T-cell (primary cell): ENCODE measurements around the gene AGAP1. TPM values are rescaled to one million over a fixed set of nuclear protein-coding genes. Genes with fewer than 3 reads are reported as not detected.

Source experiments
- ATAC-seq, 4 experiments: fragments of 200-7000 bp in 3 of 4; fragments of 150-1000 bp in 1 of 4; cut with Tn5 transposase; replicated peaks in 1 of 4; 1 replicate in 3 of 4; 2 replicates in 1 of 4; pipeline ENCODE4 v1.10.0; 2021; ENCODE audit warnings: moderate library complexity in 3 of 4, mild to moderate bottlenecking in 2 of 4, moderate number of reproducible peaks in 1 of 4
- CTCF ChIA-PET, 2 donors: fragments of 300-600 bp; sonication (Branson Sonifier 250); formaldehyde crosslinking; loops; one replicate each; lab custom pipeline; 2022; ENCODE audit warnings: antibody characterized with exemption in 2 of 2; lab: Charles Lee
- POLR2A ChIA-PET, 2 donors: fragments of 300-600 bp; sonication (Branson Sonifier 250); formaldehyde crosslinking; loops; one replicate each; lab custom pipeline; 2022; ENCODE audit warnings: antibody characterized with exemption in 2 of 2; lab: Charles Lee
- DNase-seq, 35 experiments: peaks; one replicate each; pipeline versions ENCODE4 v3.0.0 to v3.0.0-alpha.2; 2013 to 2023
- H3K27ac ChIP-seq: one replicate; pipeline ENCODE4 v1.5.1; 2013; ENCODE audit warnings: low read length
- H3K27me3 ChIP-seq, 2 experiments: replicated peaks in 1 of 2; 1 replicate in 1 of 2; 2 replicates in 1 of 2; pipeline versions ENCODE4 v1.6.1 to v1.7.0; 2013; ENCODE audit warnings: low read length in 1 of 2, mixed read lengths in 1 of 2; ENCODE audit not compliant: control insufficient read depth in 2 of 2, insufficient read depth in 2 of 2; ENCODE audit errors: extremely low read depth in 1 of 2
- H3K36me3 ChIP-seq, 2 donors: 1 replicate in 1 of 2; 2 replicates in 1 of 2; pipeline versions ENCODE4 v1.6.1 to v1.7.0; 2013; ENCODE audit warnings: low read length in 1 of 2; ENCODE audit not compliant: control insufficient read depth in 2 of 2, insufficient read depth in 1 of 2; ENCODE audit errors: extremely low read depth in 1 of 2
- H3K4me1 ChIP-seq, 2 experiments: 1 replicate in 1 of 2; 2 replicates in 1 of 2; pipeline versions ENCODE4 v1.6.1 to v1.7.0; 2013; ENCODE audit warnings: low read length in 2 of 2, mixed read lengths in 1 of 2; ENCODE audit not compliant: insufficient read depth in 2 of 2, control insufficient read depth in 1 of 2; ENCODE audit errors: extremely low read depth in 1 of 2
- H3K4me3 ChIP-seq, 2 donors: 1 replicate in 1 of 2; 2 replicates in 1 of 2; pipeline versions ENCODE4 v1.5.1 to v1.7.0; 2013; ENCODE audit warnings: mild to moderate bottlenecking in 2 of 2, low read length in 1 of 2, moderate library complexity in 1 of 2; ENCODE audit not compliant: control insufficient read depth in 1 of 2; ENCODE audit errors: extremely low read depth in 1 of 2
- H3K9me3 ChIP-seq: 2 replicates; pipeline ENCODE4 v1.7.0; 2013
- H3K27ac Mint-ChIP-seq, 2 donors: one replicate each; pipeline ENCODE4 v1.8.0; 2020 to 2021; ENCODE audit warnings: mild to moderate bottlenecking in 2 of 2, mixed read lengths in 2 of 2
- H3K27me3 Mint-ChIP-seq, 2 donors: one replicate each; pipeline ENCODE4 v1.8.0; 2021 to 2022; ENCODE audit warnings: mixed read lengths in 2 of 2
- H3K36me3 Mint-ChIP-seq: one replicate; pipeline ENCODE4 v1.8.0; 2021; ENCODE audit warnings: mixed read lengths
- H3K4me1 Mint-ChIP-seq, 3 donors: one replicate each; pipeline ENCODE4 v1.8.0; 2020 to 2022; ENCODE audit warnings: mixed read lengths in 3 of 3, mild to moderate bottlenecking in 1 of 3
- H3K4me3 Mint-ChIP-seq, 3 donors: one replicate each; pipeline ENCODE4 v1.8.0; 2020 to 2022; ENCODE audit warnings: mild to moderate bottlenecking in 3 of 3, mixed read lengths in 3 of 3, moderate library complexity in 3 of 3
- H3K9me3 Mint-ChIP-seq, 3 donors: one replicate each; pipeline ENCODE4 v1.8.0; 2020 to 2022; ENCODE audit warnings: mixed read lengths in 3 of 3
- WGBS: methylation state at CpG from one replicate; pipeline ENCODE4 v1.1.5; 2013; ENCODE audit warnings: missing lambda C conversion rate; ENCODE audit not compliant: insufficient coverage; 5-methylcytosine and 5-hydroxymethylcytosine counted together
- total RNA-seq, 35 experiments: library from RNA in 6 of 35; stranded (reverse) in 6 of 35; fragments of 120-200 nt in 1 of 35; gene quantifications; one replicate each; pipeline versions ENCODE4 v1.2.1 to v1.2.4 and lab custom pipeline; 2013 to 2026

AGAP1 gene
- total RNA-seq, 5 donors from 2014 or later (not counting 1 experiment from before 2014, with no cell fraction given) = 3.9 to 15.6 (median 5.2) TPM

DNA sequence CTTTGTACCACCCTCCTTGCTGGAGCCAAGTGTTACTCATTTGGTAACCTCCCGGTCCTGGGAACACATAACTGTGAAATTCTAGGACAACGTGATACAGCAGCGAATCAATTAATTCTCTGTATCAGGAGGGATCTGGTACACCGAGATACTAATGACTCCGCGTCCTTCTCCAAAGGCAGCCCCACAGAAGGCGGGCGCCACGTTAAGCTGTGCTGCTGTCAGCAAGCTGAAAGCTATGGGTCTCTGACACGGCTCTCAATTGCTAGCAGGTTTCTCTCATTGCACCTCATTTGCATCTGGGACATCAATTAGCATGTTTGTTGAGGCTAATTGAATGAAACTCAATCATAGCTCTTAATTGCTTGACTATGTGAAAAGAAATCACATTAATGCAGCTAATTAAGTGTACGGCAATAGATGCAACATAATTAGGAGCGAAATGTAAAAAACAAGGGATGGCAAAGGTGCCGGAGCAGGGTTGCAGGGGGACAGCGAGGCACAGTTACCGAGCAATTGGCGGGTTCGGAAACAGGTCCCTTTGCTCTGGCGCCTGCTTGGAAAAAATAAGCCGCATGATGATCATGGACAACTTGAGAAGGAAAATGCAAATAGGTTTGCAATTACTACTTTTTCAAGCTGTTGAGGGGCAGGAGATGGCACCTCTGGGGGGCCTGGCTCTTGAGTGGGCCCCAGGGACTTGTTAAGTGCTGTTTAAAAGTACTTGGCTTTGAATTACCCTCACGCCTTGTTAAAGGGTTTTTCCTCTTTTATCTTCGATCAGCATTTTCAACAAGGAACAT is 410.1 kb downstream of the AGAP1 start:
- no peaks in the 10 kb centered on the region for H3K9me3 ChIP-seq
- peaks cover 15 to 20% of the 10 kb centered on the region in 2 donors for H3K27me3 Mint-ChIP-seq
- no peak for DNase-seq
- no peak for ATAC-seq
- no peak overlapping the region for H3K4me3 Mint-ChIP-seq
- no peaks in the 10 kb centered on the region for H3K9me3 Mint-ChIP-seq
- peaks cover 0 to 11% of the 10 kb centered on the region in 2 experiments for H3K27me3 ChIP-seq
- POLR2A ChIA-PET = interaction anchor here (0.7 kb wide), 2 partner anchors 65 to 1130 kb away, joined by 4 to 6 read pairs; no protein-coding TSS in a partner anchor
- WGBS = 73% methylated on average over 20 of the region's 21 CpGs
- CTCF ChIA-PET = interaction anchor here in 1 of 2 donors (0.6 kb wide), 1 partner anchor 140 kb away, joined by 4 read pairs; no protein-coding TSS in a partner anchor
- no peak overlapping the region for H3K4me3 ChIP-seq
- no peaks in the 10 kb centered on the region for H3K4me1 ChIP-seq
- no peaks in the 10 kb centered on the region for H3K36me3 ChIP-seq
- H3K27ac Mint-ChIP-seq = no peak overlapping the region
- H3K36me3 Mint-ChIP-seq = no peaks in the 10 kb centered on the region
- H3K27ac ChIP-seq = no peak overlapping the region
- no peaks in the 10 kb centered on the region for H3K4me1 Mint-ChIP-seq

DNA sequence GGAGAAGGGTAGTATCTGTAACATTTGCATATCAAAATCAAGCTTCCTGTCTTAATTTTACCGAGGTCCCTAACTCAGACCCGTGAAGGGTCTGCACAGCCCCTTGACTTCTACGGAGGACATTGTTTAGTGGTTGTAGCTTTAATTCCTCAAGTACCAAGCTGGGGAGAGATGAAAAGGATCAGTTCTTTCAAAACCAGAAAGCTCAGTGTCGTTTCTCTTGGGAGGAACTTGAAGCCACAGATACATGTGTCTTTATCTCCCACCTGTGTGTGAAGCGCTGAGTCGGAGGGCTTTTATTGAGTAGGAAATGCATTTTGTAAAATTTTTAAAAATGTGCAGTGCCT is 410.7 kb downstream of the AGAP1 start:
- H3K9me3 ChIP-seq = no peaks in the 10 kb centered on the region
- DNase-seq (no peak), ATAC-seq (no peak)
- no peak overlapping the region for H3K27ac ChIP-seq
- no peak overlapping the region for H3K4me3 Mint-ChIP-seq
- peaks cover 15 to 20% of the 10 kb centered on the region in 2 donors for H3K27me3 Mint-ChIP-seq
- CTCF ChIA-PET = interaction anchor here in 1 of 2 donors (0.6 kb wide), 1 partner anchor 140 kb away, joined by 4 read pairs; no protein-coding TSS in a partner anchor
- H3K9me3 Mint-ChIP-seq = no peaks in the 10 kb centered on the region
- no peak overlapping the region for H3K27ac Mint-ChIP-seq
- POLR2A ChIA-PET = interaction anchor here (0.7 kb wide), 2 partner anchors 66 to 1130 kb away, joined by 4 to 6 read pairs; no protein-coding TSS in a partner anchor
- 0% methylated on average over 1 of the region's 6 CpGs for WGBS
- H3K4me3 ChIP-seq = no peak overlapping the region
- no peaks in the 10 kb centered on the region for H3K4me1 ChIP-seq
- no peaks in the 10 kb centered on the region for H3K4me1 Mint-ChIP-seq
- H3K27me3 ChIP-seq = peaks cover 0 to 11% of the 10 kb centered on the region in 2 experiments
- no peaks in the 10 kb centered on the region for H3K36me3 Mint-ChIP-seq
- H3K36me3 ChIP-seq = no peaks in the 10 kb centered on the region

DNA sequence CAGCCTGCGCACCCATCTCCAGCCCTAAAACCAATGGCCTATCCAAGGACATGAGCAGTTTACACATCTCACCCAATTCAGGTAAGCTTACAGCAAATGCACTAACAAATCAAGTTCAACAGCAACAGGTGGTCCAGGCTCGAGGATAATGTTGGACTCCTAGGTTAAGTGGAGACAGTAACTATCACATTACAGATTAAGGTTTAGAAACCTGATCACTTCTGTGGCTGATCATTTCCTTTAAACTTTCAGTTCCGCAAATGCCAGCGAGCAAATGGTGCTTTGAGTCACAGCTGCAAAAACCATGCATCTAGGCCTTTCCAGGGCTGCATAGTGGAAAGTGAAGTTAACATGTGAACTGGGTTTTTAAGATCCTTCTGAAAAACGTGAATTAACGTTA is 415.0 kb downstream of the AGAP1 start:
- no peak overlapping the region for H3K4me3 Mint-ChIP-seq
- H3K9me3 Mint-ChIP-seq = no peaks in the 10 kb centered on the region
- DNase-seq (no peak), ATAC-seq (no peak)
- ChIA-PET POLR2A (no interaction called here), CTCF (no interaction called here)
- H3K4me1 Mint-ChIP-seq = no peaks in the 10 kb centered on the region
- H3K27ac Mint-ChIP-seq = no peak overlapping the region
- Histone ChIP-seq H3K36me3 (no peaks in the 10 kb centered on the region), H3K27me3 (peaks cover 0 to 11% of the 10 kb centered on the region in 2 experiments), H3K4me3 (no peak overlapping the region), H3K4me1 (no peaks in the 10 kb centered on the region), H3K27ac (no peak overlapping the region), H3K9me3 (no peaks in the 10 kb centered on the region)
- no peaks in the 10 kb centered on the region for H3K36me3 Mint-ChIP-seq
- 89% methylated on average over 2 of the region's 6 CpGs for WGBS
- H3K27me3 Mint-ChIP-seq = peaks cover 15 to 21% of the 10 kb centered on the region in 2 donors

DNA sequence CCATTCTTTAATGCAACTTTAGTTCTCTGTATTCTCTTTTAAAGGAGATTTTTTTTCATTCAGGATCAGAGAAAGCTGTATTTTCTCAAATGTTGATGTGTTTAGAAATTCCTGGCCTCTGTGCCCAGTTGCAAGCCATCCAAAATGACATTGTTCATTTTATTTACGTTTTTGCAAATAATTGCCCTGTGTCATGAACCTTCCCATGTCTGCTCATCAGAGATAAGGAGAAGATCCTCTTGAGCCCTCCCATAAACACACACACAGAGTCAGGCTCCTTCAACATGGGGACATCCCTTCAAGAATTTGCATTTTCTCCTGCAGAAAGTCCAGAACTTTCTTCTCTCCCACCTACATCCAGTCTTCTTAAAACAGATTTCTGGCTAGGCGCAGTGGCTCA is 415.5 kb downstream of the AGAP1 start:
- H3K27me3 Mint-ChIP-seq = peaks cover 17 to 26% of the 10 kb centered on the region in 2 donors

DNA sequence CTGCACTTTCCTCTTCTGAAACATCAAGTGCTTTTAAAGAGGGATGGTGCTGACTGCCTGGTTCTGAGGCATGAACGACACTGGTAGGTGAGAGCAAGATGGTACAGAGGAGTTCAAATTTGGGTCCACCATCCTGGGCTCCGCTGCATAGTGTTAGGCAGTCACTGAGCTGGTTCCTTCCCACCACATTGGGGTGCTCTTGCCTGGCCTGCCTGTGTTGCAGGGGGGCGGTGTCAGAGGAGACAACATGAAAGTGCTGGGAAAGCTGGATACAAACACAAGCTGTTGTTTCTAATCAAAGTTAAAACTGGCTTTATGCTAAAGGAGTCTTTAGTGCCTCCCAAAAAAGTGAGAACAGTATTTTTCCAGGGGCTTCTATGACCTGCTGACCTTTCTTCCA is 416.2 kb downstream of the AGAP1 start:
- no CpG with 5 or more reads among the region's 3 CpGs for WGBS
- Mint-ChIP-seq H3K4me3 (no peak overlapping the region), H3K9me3 (peaks cover 0 to 1% (median 0%) of the 10 kb centered on the region in 3 donors), H3K27me3 (peaks cover 19 to 27% of the 10 kb centered on the region in 2 donors), H3K4me1 (no peaks in the 10 kb centered on the region), H3K27ac (no peak overlapping the region), H3K36me3 (no peaks in the 10 kb centered on the region)
- no peaks in the 10 kb centered on the region for H3K4me1 ChIP-seq
- POLR2A ChIA-PET = no interaction called here
- CTCF ChIA-PET = no interaction called here
- H3K36me3 ChIP-seq = no peaks in the 10 kb centered on the region
- H3K9me3 ChIP-seq = no peaks in the 10 kb centered on the region
- no peak overlapping the region for H3K4me3 ChIP-seq
- no peak overlapping the region for H3K27ac ChIP-seq
- DNase-seq (no peak), ATAC-seq (no peak)
- H3K27me3 ChIP-seq = peaks cover 0 to 16% of the 10 kb centered on the region in 2 experiments

More for the DNA sequence above, 415.5 kb downstream of the AGAP1 start:
- H3K4me1 ChIP-seq = no peaks in the 10 kb centered on the region
- no peaks in the 10 kb centered on the region for H3K36me3 Mint-ChIP-seq
- DNase-seq = no peak
- whole genome bisulfite sequencing = 33% methylated on average over 1 of the region's 2 CpGs
- H3K36me3 ChIP-seq = no peaks in the 10 kb centered on the region
- H3K9me3 ChIP-seq = no peaks in the 10 kb centered on the region
- ChIA-PET POLR2A (no interaction called here), CTCF (no interaction called here)
- no peak overlapping the region for H3K4me3 Mint-ChIP-seq
- no peaks in the 10 kb centered on the region for H3K9me3 Mint-ChIP-seq
- no peak overlapping the region for H3K27ac Mint-ChIP-seq
- peaks cover 0 to 11% of the 10 kb centered on the region in 2 experiments for H3K27me3 ChIP-seq
- ATAC-seq = no peak
- no peak overlapping the region for H3K27ac ChIP-seq
- no peak overlapping the region for H3K4me3 ChIP-seq
- H3K4me1 Mint-ChIP-seq = no peaks in the 10 kb centered on the region

DNA sequence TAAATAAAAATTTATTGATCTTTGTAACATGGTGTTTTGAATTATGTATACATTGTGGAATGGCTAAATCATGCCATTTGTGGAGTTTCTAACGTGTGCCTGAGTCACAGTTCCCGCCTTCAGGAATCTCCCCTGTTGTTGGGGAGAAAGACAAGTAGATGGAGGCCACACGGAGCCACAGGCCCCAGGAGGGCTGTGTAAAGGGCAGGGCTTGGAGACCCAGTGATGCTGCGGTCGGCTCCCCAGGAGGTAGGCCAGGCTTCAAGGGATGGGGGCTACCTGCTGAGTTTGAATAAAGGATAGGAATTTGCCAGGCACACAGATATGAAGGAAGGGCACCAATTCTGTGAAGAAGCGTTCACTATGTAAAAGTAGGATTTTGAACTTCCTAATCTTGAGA is 417.3 kb downstream of the AGAP1 start:
- CTCF ChIA-PET = no interaction called here

More for the DNA sequence above, 417.3 kb downstream of the AGAP1 start:
- ATAC-seq = no peak
- Mint-ChIP-seq H3K4me3 (no peak overlapping the region), H3K4me1 (no peaks in the 10 kb centered on the region), H3K27ac (no peak overlapping the region), H3K27me3 (peaks cover 19 to 22% of the 10 kb centered on the region in 2 donors), H3K9me3 (peaks cover 0 to 5% (median 2%) of the 10 kb centered on the region in 3 donors), H3K36me3 (no peaks in the 10 kb centered on the region)
- H3K36me3 ChIP-seq = no peaks in the 10 kb centered on the region
- DNase-seq = no peak
- H3K9me3 ChIP-seq = no peaks in the 10 kb centered on the region
- H3K4me1 ChIP-seq = no peaks in the 10 kb centered on the region
- H3K27ac ChIP-seq = no peak overlapping the region
- WGBS = 83% methylated on average over 6 of the region's 6 CpGs
- peaks cover 0 to 12% of the 10 kb centered on the region in 2 experiments for H3K27me3 ChIP-seq
- H3K4me3 ChIP-seq = no peak overlapping the region
- POLR2A ChIA-PET = no interaction called here
